ENCODE results near the gene MOCOS. TPM values are rescaled to one million over a fixed set of nuclear protein-coding genes. Genes with fewer than 3 reads are reported as not detected.

Gene MOCOS
- total RNA-seq, 2 donors from 2014 or later, result 1.0 to 1.3 TPM

DNA sequence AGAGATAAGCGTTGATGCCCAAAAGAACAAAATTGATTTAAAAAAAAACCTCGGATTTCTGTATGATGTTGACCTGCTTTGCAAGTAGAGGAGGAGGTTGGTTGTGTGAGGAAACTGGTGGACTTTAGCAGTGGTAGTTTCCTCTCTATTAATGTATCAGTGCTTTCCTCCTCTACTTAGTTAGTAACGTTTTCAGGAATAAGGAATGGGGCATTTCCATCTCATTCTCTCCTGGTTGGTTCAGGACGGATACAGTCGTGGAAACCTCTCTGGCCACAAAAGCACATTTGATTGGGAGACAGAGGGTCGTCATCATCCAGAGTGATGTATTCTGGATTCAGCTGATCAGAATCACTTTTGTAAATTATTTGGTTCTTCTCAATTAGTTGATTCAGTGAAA lies 111.7 kb downstream of the MOCOS start:
- intact Hi-C loops (cut with DNase I), result no loop called here
- Histone ChIP-seq H3K9me3 (no peaks in the 10 kb centered on the region), H3K27me3 (no peaks in the 10 kb centered on the region), H3K36me3 (replicated peaks in 1 of 2; ENCODE audit: insufficient read depth in 1 of 2, low read depth in 2 of 2) (no peaks in the 10 kb centered on the region), H3K4me3 (no peak overlapping the region), H3K27ac (no peak overlapping the region), H3K4me1 (peaks cover 18% of the 10 kb centered on the region)
- ATAC-seq (no peak), DNase-seq (no peak)
- TF ChIP-seq POLR2A (IDR thresholded peaks at IDR 0.05), result no peak
- TF ChIP-seq, protein P1, sequence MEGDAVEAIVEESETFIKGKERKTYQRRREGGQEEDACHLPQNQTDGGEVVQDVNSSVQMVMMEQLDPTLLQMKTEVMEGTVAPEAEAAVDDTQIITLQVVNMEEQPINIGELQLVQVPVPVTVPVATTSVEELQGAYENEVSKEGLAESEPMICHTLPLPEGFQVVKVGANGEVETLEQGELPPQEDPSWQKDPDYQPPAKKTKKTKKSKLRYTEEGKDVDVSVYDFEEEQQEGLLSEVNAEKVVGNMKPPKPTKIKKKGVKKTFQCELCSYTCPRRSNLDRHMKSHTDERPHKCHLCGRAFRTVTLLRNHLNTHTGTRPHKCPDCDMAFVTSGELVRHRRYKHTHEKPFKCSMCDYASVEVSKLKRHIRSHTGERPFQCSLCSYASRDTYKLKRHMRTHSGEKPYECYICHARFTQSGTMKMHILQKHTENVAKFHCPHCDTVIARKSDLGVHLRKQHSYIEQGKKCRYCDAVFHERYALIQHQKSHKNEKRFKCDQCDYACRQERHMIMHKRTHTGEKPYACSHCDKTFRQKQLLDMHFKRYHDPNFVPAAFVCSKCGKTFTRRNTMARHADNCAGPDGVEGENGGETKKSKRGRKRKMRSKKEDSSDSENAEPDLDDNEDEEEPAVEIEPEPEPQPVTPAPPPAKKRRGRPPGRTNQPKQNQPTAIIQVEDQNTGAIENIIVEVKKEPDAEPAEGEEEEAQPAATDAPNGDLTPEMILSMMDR (IDR thresholded peaks at IDR 0.05), result no peak
- WGBS, 2 donors, result 82% methylated on average over 6 of the region's 6 CpGs

DNA sequence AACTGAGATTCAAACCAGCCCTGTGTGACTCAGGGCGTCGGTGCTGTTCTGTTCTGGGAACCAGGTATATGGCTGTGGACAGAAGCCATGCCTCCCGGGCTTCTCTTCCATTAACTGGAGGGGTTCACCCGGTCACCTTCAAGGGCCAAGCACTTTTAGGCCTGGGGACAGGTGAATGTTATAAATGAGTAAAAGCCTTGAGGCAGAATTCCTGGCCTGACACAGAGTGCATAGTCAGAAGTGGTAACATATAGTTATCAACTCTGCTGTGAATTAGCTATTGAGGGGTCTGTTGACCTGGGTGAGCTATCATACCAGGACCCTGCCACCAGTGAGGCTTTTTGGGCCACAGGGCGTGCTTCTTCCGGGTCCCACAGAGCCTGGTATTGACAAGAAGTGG lies 112.9 kb downstream of the MOCOS start:
- DNase-seq, result no peak
- 80 to 81% methylated on average over 5 to 6 of the region's 6 CpGs for WGBS, 2 donors
- no peaks in the 10 kb centered on the region for H3K9me3 ChIP-seq
- H3K4me1 ChIP-seq, result peaks cover 18% of the 10 kb centered on the region
- H3K27ac ChIP-seq, result no peak overlapping the region
- H3K27me3 ChIP-seq, result no peaks in the 10 kb centered on the region
- intact Hi-C loops (cut with DNase I), result loop anchor here (10.0 kb wide), 1 partner anchor 265 kb away; no protein-coding TSS in a partner anchor
- no peak for TF ChIP-seq POLR2A (IDR thresholded peaks at IDR 0.05)
- TF ChIP-seq, protein P1 (IDR thresholded peaks at IDR 0.05), result no peak
- no peaks in the 10 kb centered on the region for H3K36me3 ChIP-seq (replicated peaks in 1 of 2; ENCODE audit: insufficient read depth in 1 of 2, low read depth in 2 of 2)
- no peak for ATAC-seq
- no peak overlapping the region for H3K4me3 ChIP-seq

DNA sequence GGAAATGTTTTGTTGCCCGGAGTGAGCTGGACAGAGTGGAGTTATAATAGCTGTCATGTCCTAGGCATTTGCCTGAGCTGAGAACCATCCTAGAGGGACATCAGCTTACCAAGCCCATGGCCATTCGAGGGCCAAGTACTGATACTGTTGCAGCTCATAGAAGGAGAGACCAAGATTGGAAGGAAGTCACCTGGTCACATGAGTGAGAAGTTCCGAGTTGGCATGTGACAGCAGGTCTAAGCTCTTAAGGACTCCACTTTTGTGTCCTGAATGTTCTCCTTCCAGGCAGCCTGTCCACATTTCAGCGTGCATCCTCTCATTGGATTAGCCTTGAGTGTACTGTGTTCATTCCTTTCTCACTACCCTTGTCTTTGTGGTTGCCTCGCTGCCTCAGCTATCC lies 114.6 kb downstream of the MOCOS start:
- no peak for TF ChIP-seq POLR2A (IDR thresholded peaks at IDR 0.05)
- TF ChIP-seq, protein P1 (IDR thresholded peaks at IDR 0.05), result no peak
- H3K4me3 ChIP-seq, result no peak overlapping the region
- H3K27ac ChIP-seq, result no peak overlapping the region
- H3K9me3 ChIP-seq, result no peaks in the 10 kb centered on the region
- intact Hi-C loops (cut with DNase I), result loop anchor here (10.0 kb wide), 1 partner anchor 263 kb away; no protein-coding TSS in a partner anchor
- ATAC-seq (no peak), DNase-seq (no peak)
- peaks cover 12% of the 10 kb centered on the region for H3K4me1 ChIP-seq
- H3K27me3 ChIP-seq, result no peaks in the 10 kb centered on the region
- H3K36me3 ChIP-seq (replicated peaks in 1 of 2; ENCODE audit: insufficient read depth in 1 of 2, low read depth in 2 of 2), result no peaks in the 10 kb centered on the region
- WGBS, 2 donors, result 83 to 85% methylated on average over 5 of the region's 5 CpGs

DNA sequence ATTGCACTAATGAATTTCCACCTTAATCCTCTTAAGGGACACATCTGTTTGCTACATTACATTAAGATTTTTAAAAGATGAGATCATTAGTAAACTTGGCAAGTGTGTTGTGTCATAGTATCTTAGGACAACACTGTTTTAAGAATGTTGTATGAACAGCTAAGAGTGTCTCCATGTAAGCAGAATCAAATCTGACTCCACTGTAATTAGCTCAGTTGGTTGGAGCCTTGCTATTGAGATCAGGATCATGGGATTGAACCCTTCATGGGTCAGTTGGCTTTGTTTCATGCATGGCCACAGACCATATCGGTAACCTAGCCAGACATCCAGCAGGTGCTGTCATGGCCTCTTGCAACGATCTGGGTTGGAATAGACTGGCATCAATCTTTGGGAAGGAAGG lies 115.4 kb downstream of the MOCOS start:
- no peak for ATAC-seq
- DNase-seq, result no peak
- Histone ChIP-seq H3K4me1 (peaks cover 9% of the 10 kb centered on the region), H3K27me3 (no peaks in the 10 kb centered on the region), H3K9me3 (no peaks in the 10 kb centered on the region), H3K4me3 (no peak overlapping the region), H3K36me3 (replicated peaks in 1 of 2; ENCODE audit: insufficient read depth in 1 of 2, low read depth in 2 of 2) (no peaks in the 10 kb centered on the region), H3K27ac (no peak overlapping the region)
- TF ChIP-seq POLR2A (IDR thresholded peaks at IDR 0.05), result no peak
- TF ChIP-seq, protein P1 (IDR thresholded peaks at IDR 0.05), result no peak
- intact Hi-C loops (cut with DNase I), result loop anchor here (10.0 kb wide), 1 partner anchor 262 kb away; no protein-coding TSS in a partner anchor
- 86 to 100% methylated on average over 2 of the region's 2 CpGs for WGBS, 2 donors

DNA sequence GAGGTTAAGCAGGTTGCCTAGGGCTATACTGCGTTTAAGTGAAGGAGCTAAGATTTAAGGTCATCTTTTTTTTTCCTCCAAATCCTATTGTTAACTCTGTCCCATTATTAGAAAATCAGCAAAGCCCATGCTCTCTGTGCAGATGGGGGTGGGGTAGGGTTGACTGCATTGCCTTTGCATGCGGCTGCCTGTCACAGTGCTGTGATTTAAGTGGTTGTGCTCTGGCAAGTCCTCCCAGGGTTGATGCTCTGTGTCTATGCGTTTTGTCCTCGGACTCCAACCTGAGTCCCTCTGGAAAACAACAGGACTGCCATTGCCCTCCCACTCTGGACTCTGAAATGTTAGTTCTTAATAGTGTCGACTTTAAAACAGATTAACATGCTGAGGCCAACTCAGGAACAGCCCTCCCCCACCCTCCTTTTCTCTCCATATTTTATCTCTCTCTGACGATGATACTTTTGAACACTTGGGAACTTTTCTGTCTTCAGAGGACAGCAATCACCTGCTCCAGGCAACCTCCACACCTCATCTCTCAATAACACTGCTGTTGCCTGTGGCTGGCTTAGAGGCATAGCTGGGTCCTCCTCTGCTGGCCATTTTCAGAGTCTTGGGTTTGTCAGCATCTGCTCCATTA lies 116.0 kb downstream of the MOCOS start:
- ATAC-seq, result no peak
- H3K9me3 ChIP-seq, result no peaks in the 10 kb centered on the region
- H3K4me3 ChIP-seq, result no peak overlapping the region
- no peak for TF ChIP-seq POLR2A (IDR thresholded peaks at IDR 0.05)
- TF ChIP-seq, protein P1 (IDR thresholded peaks at IDR 0.05), result no peak
- 55 to 69% methylated on average over 6 of the region's 6 CpGs for WGBS, 2 donors
- no peaks in the 10 kb centered on the region for H3K27me3 ChIP-seq
- peaks cover 2% of the 10 kb centered on the region for H3K4me1 ChIP-seq
- no peaks in the 10 kb centered on the region for H3K36me3 ChIP-seq (replicated peaks in 1 of 2; ENCODE audit: insufficient read depth in 1 of 2, low read depth in 2 of 2)
- H3K27ac ChIP-seq, result no peak overlapping the region
- intact Hi-C loops (cut with DNase I), result loop anchor here (10.0 kb wide), 1 partner anchor 261 kb away; no protein-coding TSS in a partner anchor
- no peak for DNase-seq

All from body of pancreas (tissue), 4 donors.